ENCODE measurements around the gene PPP1R11.

PPP1R11 gene

DNA sequence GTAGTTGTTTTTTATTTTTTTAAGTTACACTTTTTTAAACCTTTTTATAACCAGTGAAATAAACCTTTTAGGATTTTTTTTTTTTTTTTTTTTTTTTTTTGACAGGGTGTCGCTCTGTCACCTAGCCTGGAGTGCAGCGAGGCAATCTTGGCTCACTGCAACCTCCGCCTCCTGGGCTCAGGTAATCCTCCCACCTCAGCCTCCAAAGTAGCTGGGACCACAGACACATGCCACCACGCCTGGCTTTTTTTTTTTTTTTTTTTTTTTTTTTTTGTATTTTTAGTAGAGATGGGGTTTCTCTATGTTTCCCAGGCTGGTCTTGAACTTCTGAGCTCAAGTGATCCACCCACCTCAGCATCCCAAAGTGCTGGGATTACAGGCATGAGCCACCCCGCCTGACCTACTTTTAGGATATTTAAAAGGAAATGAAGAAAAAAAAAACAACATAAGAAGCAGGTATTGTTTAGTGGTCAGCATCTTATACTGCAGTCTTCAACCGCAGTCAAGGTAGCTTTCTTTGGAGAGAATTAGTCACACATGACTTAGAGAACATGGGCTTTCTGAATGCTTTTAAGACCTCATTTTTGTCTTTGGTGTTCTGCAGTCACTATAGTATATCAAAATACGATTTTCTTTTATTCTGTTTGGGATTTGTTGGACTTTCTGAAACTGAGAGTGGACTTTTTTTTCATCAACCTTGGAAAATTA lies 4.4 kb upstream of the PPP1R11 start:
- no peak for DNase-seq

DNA sequence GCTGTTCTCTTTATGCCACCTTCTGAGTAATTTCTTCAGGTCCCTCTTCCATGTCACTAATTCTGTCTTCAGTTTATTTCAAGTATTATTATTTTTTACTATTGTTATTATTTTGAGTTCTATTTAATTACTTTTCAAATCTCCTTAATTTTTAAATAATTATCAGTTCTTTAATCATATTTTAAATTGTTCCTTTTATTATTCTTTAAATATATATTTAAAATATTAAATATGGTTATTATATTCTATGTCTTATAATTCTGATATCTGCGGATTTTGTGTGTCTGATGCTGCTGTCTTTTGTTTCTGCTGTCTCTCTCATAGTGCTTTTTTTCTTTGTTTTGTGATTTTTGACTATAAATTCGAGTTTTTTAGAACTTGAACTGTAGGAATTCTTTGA lies 3.7 kb upstream of the PPP1R11 start:
- no peak for DNase-seq

DNA sequence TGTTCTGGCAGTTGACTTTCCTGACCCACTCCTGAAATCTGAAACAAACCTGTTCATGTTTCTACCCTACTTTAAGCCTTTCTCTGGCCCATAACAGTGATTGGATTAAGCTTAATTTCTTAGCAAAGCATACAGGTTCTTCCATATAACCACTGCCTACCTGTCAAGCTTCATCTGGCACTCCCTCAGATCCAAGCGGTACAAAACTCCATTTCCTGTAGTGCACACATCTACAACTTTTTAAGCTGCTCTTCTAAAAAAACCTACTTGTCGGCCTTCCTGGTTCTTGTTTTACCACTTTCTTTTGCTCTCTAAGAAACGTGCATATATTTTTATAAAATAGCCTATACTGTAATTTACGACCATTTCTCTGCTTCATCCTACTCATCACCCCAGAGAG lies 916 bp upstream of the PPP1R11 start:
- DNase-seq, result no peak

DNA sequence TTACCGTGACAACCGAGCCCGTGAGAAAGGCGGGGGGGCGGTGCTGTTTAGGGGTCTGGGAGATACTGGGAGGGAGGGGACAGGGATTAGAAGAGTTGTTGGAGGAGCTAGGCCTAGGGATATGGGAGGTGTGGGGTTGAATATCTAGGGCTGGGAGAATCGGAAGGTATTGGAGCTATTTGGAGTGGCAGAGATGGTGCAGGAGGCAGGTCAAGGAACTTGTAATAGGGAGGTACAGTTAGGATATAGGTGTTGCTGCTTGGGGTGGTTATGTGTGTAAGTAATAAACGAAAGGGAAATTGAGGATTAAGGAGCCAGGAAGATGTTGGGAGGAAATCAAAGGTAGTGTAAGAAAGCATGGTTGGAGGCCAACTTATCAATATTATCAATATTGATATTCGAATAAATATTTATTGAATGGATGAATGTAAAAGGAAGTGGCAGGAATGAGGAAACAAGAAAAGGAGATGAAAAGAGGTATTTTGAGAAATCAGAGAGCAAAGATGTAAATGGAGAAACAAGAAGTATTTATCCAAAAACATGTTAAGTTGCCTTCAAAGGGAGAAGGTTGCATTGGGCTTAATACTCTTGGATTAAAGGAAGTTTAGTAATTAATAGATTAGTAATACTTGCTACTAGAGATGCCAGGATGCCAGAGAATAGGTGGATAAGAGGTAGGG lies 602 bp downstream of the PPP1R11 start:
- no peak for DNase-seq

DNA sequence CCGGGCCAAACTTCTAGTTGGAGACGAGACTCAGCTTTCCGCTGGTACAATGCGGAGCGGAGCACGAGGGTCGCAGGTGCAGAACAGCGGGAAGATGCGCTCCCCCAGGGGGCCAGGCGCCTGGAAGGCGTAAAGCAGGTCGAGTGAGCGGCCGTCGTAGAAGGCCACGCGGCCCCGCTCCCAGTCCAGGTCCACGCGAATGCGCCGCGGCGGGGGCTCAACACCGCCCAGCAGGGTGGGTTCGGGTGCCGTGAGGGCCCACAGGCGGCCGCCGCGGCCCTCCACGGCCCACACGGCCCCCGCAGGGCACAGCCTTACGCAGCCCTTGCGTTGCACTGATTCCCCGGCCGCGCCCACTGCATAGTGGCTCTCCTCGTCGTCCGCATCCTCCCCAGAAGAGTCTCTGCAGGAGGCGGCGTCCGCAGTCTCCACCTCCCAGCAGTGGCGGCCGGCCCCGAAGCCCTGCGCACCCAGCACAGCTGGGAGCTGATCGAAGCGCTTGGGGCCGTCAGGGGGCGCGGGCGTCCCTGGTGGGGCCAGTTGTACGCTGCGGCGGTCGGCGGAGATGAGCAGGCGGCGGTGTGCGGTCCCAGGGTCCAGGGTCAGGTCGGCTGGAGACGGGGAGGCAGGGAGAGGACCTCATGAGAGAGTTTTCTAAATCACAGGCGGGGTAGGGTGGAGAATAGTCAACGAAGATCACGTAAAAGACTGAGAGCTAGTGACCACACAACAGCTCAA lies 4.3 kb downstream of the PPP1R11 start:
- no peak for DNase-seq

DNA sequence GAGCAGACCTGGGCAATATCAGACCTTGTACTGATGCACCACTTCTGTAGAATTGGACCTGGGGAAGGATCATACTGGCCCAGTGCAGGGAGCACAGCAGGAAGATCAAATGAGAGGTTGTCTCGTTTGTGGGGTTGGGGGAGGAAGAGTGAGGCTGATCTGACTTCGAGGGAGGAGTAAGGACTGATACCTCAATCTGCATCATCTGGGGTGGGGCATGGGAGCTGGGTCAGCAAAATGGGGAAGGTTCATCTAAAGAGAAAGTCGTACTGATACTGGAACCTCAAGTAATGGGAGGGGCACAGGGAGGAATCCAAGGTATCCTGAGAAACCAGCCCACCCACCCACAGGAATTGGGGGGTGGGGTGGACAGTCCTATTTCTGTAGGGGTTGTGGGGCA lies 4.9 kb downstream of the PPP1R11 start:
- DNase-seq, result no peak

DNA sequence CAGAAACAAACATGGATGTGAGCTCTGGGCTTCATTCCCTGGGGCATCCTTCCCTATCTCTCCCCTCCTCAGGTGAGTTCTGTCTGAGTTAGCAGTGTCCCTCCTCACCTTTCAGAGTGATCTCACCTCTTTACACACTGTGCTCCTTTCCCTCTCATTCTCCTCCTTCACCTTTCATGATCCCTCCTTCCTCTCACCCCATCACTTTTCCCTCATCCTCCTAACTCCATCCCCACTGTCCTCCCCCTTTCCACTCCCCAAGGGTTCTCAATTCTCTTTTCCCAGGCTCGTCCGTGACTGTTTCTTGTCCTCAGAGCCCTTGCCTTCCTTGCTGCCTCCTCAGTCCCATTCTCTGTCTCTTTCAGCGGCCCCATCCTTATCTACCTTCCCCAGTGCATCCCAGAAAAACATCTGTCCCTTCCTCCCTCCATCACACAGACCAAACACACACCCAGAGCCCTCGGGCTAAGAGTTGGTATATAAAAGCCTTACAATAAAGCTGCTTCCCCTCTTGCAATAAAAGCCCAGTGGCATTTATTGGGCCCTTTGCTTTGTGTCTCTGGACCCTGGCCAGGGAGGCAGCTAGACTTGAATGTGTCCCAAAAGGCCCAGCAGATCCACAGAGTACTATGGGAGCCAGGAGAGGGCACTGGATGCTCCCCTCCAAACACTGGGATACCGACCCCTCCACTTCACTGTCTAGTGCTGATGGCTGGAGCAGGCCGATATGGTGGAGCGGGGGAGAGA lies 6.7 kb downstream of the PPP1R11 start:
- DNase-seq, result no peak

DNA sequence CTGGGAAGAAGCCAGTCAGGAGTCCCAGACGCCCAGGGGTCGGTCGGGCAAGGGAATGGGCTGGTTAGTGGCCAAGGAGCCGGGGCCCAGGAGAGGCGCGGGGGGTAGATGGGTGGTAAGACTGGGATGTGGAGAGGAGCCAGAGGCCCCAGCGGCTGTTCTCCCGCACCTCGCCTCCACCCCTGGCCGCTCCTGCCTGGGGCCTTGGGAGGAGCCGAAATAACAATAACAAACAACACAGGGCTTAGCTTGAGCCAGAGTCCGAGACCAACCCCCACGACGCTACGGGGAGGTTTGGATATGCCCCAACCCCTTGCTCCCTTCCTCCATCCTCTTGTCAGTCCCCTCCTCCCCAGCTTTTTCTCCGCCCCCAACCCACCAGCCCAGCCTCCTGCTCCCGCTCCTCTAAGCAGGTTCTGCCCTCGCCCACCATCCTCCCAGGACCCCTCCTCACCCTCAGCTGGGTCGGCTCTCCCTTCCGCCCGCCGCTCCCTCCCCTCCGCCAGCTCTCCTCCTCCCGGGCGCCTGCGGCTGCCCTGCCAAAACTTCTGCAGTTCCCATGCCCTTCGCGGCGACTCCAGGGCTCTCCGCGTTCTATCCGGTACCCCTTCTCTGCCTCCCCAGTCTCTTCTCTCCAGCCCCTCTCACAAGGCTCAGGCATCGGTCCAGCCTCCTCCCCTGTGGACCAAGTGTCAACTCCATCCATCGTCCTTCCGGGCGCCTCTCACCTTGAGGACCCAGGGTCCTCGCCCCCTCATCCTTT lies 7.5 kb downstream of the PPP1R11 start:
- DNase-seq, result peak; percentile 17

DNA sequence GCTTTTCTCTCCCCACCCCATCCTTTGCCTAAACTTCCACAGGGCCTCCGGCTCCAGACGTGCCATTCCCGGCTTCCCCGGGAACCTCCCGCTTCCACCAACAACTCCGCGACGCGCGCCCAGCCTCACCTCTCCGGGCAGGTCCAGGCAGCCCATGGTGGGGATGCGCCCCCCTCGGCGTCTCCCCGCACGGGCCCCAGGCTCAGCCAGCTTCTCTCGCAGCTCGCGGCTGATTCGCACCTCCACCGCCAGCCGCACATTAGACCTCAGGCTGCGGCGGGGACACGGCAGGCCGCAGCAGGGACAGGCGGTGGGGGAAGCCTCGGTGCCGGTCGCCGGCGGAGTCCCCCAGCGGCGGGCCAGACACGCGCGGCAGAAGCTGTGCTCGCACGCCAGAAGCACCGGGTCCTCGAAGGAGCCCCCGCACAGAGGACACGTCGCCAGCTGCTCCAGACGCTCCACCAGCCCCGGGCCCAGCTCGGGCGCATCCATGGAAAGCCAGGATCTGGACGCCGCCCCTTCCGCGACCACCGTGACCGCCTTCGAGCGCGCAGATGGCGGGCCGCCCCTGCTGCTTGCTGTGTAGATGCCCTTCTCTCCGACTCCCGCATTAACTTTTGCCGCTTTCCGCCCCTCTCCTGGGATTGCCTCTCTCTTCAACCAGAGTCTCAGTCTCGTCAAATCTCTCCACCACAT lies 8.2 kb downstream of the PPP1R11 start, which contains the start of gene RNF39:
Gene RNF39 (minus strand): TSS at position 676 of the 696 bp plus-strand sequence. CDS start 184 bp downstream, at position 492.
- DNase-seq, result no peak

DNA sequence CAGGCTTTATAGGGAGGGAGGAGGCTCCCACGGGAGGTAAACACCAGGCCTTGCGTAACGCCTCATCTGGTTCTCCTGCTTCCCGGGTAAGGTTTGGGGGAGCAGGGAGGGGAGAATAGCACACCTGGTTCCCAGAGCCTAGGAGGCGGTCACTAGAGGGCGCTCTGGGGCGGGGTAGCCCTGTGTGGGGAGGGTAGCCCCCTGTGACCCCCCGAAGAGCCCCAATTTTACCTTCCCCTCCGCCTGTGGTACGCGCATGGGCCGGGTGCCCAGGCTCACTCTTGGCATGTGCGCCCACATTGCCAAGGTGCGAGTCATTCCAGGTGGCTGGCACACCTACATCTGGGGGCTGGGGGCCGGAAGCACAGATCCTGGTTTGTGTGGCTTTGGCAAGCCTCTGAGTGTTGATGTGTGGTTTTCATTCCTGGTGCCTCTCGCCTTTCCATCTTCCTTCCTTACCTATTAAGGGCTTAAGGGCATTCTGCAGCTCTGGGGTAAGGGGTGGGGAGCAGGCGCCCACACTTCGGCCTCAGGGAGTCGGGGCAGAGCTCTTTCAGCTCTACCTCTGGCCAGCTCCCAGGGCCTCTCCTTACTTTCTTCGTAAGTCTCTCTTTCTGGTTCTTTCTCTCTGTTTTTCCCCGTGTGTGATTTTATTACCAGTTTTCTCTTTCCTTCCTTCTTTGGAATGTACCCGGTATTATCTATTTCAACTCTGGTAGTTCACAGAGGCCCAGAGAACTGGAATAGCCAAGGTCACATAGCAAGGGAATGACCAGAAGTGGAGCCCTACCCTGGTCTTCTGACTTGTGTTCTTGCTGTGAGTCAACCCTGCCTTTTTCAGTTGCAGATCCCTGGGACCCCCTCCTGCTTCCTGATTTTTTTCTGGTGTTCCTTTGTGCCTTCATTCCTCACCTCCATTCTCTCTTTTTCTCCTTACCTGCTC lies 9.1 kb downstream of the PPP1R11 start:
- DNase-seq, result no peak

DNA sequence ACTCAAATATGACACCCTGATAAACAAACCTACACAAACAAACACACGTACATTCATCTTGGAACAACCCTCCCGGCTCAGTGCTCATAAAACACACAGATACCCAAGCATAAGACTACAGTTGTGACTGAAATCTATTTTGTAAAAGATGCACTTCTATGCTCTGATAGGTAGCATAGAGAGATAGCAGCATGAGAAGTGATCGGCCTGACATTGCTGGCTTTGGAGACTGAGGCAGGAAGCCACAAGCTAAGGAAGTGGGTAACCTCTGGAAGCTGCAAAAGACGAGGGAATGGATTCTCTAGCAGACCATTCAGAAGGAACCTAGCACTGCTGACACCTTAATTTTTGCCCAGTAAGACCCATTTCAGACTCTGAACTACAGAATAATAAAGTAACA lies 10.2 kb downstream of the PPP1R11 start:
- no peak for DNase-seq

DNA sequence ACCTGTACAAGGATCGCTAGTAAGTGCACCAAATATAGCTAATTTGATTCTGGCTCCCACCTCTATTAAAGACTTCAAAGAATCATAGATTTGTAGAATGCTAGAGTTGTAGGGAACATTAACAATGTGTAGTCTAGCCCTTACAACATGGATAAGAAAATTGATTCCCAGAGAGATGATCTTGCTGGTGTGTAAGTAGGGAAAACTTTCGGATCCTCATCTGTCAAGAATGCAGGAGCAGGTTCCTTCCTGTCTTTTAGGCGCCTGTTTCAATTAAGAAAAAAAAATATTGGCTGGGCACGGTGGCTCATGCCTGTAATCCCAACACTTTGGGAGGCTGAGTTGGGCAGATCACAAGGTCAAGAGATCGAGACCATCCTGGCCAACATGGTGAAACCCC lies 20.9 kb downstream of the PPP1R11 start:
- DNase-seq, result no peak

DNA sequence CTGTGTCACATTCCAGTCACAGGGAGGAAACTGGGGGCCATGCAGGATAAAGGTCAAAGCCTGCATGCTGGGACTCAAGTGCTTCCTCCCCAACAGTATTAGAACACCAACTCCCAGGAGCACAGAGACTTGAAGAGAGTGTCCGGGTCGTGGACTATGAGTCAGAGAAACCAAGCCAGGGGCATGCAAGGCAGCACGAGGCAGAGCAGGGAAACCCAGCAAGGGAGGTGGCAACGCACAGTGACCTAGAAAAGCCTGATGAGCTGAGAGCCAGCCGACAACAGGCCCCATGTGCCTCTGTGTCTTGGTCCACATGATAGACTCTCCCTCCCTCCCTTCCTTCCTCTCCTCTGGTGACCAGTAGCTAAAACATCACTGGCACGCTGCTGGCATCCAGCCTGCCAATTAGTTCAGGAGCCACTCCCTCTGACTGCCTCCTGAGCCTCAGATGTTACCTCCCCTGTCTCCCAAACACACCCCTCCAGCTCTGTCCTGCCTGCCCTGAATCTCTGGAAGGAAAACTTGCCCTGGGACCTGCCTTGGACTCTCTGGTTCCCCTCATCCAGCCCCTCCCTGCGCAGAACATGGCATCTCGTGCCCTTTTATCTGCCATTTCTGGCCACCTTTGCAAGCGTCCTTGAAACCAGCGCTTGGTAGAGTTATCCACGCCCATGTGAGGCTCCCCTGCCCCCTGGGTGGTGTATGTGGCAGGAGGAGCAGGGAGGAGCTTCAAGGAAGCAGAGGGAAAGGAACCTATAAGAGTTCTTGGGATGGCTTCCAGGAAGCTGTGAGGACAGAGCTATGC lies 24.8 kb downstream of the PPP1R11 start:
- peak; percentile 92 for DNase-seq

DNA sequence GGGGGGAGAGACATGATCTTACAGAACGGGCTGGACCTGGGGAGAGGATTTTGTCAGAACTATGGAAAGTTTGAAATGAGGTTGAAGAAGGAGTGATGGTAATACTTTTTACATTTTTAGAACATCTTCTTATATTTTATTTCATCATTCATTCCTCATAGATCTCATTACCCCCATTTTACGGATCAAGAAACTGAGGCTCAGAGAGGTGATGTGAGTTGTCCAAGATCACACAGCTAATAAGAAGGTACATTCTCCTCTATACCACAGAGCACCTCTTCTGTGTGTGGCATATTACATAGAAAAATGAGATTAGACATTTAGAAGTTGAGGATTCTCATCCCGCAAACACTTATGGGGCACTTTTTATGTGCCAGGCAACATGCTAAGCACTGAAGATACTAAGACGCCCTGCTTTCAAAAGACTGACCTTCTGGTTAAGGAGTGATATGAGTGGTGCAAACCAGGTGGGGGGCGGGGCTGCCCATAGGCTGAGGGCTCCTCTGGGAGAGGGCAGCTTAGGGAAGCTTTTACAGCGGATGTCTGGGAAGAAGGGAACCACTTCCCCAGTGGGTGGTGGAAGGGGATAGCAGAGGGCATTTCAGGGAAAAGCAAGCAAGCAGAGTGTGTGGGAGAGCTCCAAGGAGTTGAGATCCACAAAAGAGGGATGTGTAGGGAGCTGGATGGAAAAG lies 26.0 kb downstream of the PPP1R11 start:
- no peak for DNase-seq

DNA sequence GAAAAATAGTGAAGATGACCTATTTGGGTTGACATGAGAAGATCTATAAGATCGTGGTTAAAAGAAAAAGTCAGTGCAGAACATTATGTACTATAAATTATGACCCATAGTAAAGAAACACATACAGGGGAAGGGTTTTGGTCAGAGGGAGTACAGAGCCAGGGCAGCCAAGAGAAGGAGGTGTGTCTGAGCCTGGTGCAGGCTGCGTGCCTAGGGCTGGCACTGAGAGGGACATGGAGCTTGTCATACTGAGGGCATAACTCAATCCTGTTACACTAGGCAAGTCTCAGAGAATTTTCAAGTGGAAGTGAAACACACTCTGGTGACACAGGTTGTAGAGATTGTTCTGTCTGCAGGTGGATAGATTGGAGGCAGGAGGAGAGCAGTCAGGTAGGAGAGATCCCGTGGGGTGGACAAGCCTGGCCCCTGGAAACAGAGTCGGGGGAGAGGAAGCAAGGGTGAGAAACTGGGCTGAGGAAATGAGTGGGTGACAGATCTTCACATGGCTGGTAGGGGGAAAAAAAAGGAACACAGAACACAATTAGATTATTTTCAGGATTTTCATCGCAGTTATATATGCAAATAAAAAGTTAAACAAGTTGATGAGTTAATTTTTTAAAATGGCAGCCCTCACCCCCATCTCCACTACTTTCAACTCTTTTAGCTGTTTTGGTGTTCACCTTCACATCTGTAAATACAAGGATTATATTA lies 27.1 kb downstream of the PPP1R11 start:
- no peak for DNase-seq

DNA sequence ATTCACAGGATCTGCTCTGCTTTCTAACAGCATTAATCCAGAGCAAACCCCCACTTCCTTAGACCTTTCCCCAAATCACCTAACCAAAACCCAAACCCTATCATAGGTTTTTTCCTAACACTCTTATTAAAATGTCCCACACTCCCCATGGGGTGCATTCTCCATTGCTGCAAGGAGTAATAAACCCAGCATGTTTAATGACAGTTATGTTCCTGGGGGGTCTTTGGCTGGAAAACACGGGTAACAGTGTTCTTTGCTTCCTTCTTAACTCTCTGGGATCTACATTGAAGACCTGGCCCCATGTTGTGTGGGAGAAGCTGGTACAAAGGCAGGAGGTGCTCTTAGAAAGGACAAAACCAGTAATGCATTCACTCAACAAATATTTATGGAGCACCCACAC lies 29.8 kb downstream of the PPP1R11 start:
- DNase-seq, result no peak

DNA sequence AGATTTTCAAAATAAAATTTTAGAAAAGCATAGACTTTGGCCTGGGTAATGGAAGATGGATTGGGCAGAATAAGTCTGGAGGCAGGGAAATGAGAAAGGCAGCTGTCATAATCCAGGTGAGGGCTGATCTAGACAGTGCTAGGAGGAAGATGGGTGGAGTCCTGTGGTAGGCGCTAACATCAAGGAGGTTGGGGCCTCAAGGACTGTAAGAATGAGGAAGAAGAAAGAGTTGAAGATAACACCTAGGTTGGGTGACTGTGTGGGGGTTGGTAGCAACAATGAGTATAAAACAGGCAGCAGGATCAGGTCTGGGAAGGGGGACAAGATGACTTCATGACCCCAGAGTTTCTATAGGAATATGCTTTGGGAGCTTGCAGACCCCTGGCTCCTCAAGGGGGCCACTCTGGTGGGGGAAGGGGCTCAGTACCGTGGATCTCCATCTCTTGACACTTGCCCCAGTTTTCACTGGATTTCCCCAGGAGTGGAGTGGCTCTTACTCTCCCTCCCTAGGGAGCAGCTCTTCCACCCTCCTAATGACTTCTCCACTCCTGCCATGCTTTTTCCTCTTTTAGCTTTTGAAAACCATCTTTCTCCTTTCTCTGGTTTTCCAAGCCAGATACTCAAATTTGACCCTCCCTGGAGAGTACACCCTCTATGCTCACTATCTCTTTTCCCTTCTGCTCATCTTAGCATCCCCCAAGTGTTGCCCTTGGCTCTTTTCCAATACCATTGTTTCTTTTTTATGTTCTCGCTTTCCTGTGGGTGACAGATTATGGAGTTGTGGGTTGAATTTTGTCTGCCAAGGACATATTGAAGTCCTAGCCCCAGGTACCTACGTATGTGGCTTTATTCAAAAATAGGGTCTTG lies 31.1 kb downstream of the PPP1R11 start:
- no peak for DNase-seq

All from EL (cell line).